SK-N-MC (cell line): ENCODE measurements around the gene SERINC2.

Experiments
- EZH2 ChIP-seq: fragments of 200-600 bp; sonication (generic); IDR thresholded peaks from one replicate; pipeline ENCODE4 v1.6.1; 2017; ENCODE audit warnings: antibody characterized with exemption
- FOXP2 ChIP-seq: optimal IDR thresholded peaks from 2 replicates; pipeline ENCODE3; 2011; ENCODE audit warnings: mild to moderate bottlenecking, moderate library complexity; ENCODE audit not compliant: insufficient read depth; ENCODE audit errors: extremely low read length, control extremely low read depth
- POLR2AphosphoS5 ChIP-seq: IDR thresholded peaks from 2 replicates; pipeline ENCODE4 v1.6.1; 2012; ENCODE audit warnings: mild to moderate bottlenecking, low read depth, low read length, borderline replicate concordance

DNA sequence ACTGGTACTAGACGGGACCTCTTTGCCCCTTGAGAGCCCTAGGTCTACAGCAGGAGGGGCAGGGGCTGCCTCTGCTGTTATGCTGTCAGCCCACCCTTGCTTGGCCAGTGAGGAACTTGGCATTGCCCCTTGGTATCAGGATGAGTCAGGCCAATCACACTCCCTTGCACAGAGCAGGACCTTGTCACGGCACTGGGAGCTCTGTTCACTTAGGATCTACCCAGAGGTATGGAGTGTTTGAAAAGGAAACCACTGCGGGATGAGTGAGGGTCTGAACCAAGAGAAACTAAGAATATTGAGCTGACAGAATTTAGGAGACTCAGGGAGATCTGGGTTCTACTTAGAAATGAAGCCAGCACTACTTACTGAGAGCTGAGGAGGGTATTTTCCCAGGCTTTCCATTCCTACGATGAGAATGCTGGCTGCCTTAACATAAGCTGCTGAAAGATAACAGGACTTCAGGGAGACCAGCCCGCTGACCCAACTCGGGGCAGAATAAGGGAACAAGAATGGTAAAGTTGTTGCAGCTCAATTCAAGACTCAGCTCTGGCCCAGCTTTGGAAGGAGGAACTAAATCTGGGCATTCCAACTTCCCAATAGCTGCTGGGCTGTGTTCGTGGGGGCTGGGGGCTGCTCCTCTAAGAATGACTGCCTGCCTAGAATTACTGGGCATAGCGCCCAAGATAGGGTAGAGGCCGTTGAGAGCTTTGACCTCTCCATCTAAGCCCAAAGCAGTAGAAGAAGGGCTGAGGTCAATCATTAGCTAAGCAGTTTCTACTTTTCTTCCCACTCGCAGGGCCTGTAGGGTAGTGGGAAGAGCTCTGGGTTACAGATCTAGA is 41.7 kb upstream of the SERINC2 start:
- TF ChIP-seq EZH2: no peak
- TF ChIP-seq POLR2AphosphoS5: no peak
- TF ChIP-seq FOXP2: no peak
